Heart right ventricle (tissue), 16 donors: ENCODE data around the gene SLC6A7. TPM values are rescaled to one million over a fixed set of nuclear protein-coding genes. Genes with fewer than 3 reads are reported as not detected.

Experiments
- ATAC-seq, 8 donors: fragments of 200-7000 bp; cut with Tn5 transposase; one replicate each; pipeline ENCODE4 v1.9.1; 2020; ENCODE audit warnings: mild to moderate bottlenecking in 8 of 8, moderate library complexity in 8 of 8, moderate number of reproducible peaks in 1 of 8
- DNase-seq, 2 donors: peaks; one replicate each; pipeline ENCODE4 v3.0.0-alpha.2; 2020
- H3K27ac ChIP-seq, 10 donors: fragments of 200-600 bp; sonication (generic) in 2 of 10; one replicate each; pipeline versions ENCODE4 v1.5.0 to v1.8.0; 2020 to 2022; ENCODE audit warnings: mild to moderate bottlenecking in 3 of 10
- H3K27me3 ChIP-seq, 7 donors: fragments of 200-600 bp; one replicate each; pipeline ENCODE4 v1.8.0; 2021 to 2022; ENCODE audit warnings: mild to moderate bottlenecking in 2 of 7
- H3K36me3 ChIP-seq, 9 donors: fragments of 200-600 bp; sonication (generic) in 1 of 9; one replicate each; pipeline versions ENCODE4 v1.5.0 to v1.8.0; 2020 to 2022; ENCODE audit warnings: mild to moderate bottlenecking in 2 of 9
- H3K4me1 ChIP-seq, 9 donors: fragments of 200-600 bp; sonication (generic) in 1 of 9; one replicate each; pipeline versions ENCODE4 v1.5.0 to v1.8.0; 2020 to 2022; ENCODE audit warnings: mild to moderate bottlenecking in 4 of 9
- H3K4me3 ChIP-seq, 10 donors: fragments of 200-600 bp; sonication (generic) in 2 of 10; one replicate each; pipeline versions ENCODE4 v1.5.0 to v1.8.0; 2020 to 2022; ENCODE audit warnings: mild to moderate bottlenecking in 7 of 10, moderate library complexity in 2 of 10
- H3K9me3 ChIP-seq, 11 donors: fragments of 200-600 bp in 10 of 11; sonication (generic) in 2 of 11; one replicate each; pipeline versions ENCODE4 v1.5.0 to v1.8.0; 2013 to 2022; ENCODE audit warnings: mild to moderate bottlenecking in 2 of 11, control low read depth in 1 of 11, moderate library complexity in 1 of 11
- CTCF ChIP-seq, 9 donors: fragments of 200-600 bp; sonication (generic) in 2 of 9; IDR thresholded peaks; one replicate each; pipeline versions ENCODE4 v1.5.0 to v1.8.0; 2021 to 2022; ENCODE audit warnings: antibody characterized with exemption in 9 of 9, mild to moderate bottlenecking in 5 of 9, moderate library complexity in 1 of 9
- WGBS, 2 donors: extraction: QIAGEN DNeasy Blood & Tissue Kit; methylation state at CpG; one replicate each; pipeline ENCODE4 v1.1.7; 2013; ENCODE audit warnings: inconsistent platforms in 1 of 2; 5-methylcytosine and 5-hydroxymethylcytosine counted together
- intact Hi-C, 10 donors: fragments of 100-400 bp; cut with DNase I; formaldehyde crosslinking; loops; one replicate each; pipeline versions ENCODE4 v1.11.1 to v1.14.2; 2022
- polyA plus RNA-seq, 2 donors: library from polyadenylated mRNA; stranded (reverse); fragments of 200-250 nt; gene quantifications; one replicate each; pipeline ENCODE4 v1.2.3, GENCODE V29; 2013
- total RNA-seq, 10 donors: library from RNA; stranded (reverse); fragmentation: NEBNext Ultra II Directional in 3 of 10; extraction: Animal tissue kit (Norgen Biotek cat#: 25700) in 3 of 10; gene quantifications; one replicate each; pipeline versions ENCODE4 v1.2.1 to v1.2.4, GENCODE V29; 2021 to 2023
- donor health status: Arrhythmogenic right ventricular cardiomyopathy.
- donor health status: ischemic (EF 13 %, LVEDD 7.1; RV severe dilation, severe dysfunction).
- donor health status: healthy with polysubstance abuse.
- donor health status: DM: no; HTN: yes; CAD: no.
- donor health status: DM: no; HTN: no; CAD: no.
- donor health status: ischemic (EF 25% LVEDD 6.9; RV normal size, moderate dysfunction).
- donor health status: ischemic (EF 25% LVEDD 5.7; RV mildly dilated, moderate dysfunction).
- donor health status: healthy.
- donor health status: DM: yes; HTN: yes; CAD: no.
- donor health status: Ischemic cardiomyopathy.
- donor health status: ischemic (EF 35%, LVEDD 5.7; RV mildly dilated, moderate dysfunction).
- donor health status: nonischemic (EF 11% LVEDD 7.7; RV severe dilation, severe dysfunction).
- donor health status: DM: yes; HTN: yes; CAD: no.
- donor health status: PGD.
- donor health status: ischemic (EF 29% LVEDD 5.4; RV normal size, mild dysfunction).
- donor health status: nonischemic (EF 23%, LVEDD 6.1; RV moderate dilation, normal function).

The SLC6A7 gene
- total and polyA plus RNA-seq, 12 donors = not detected

- TF ChIP-seq CTCF (IDR thresholded peaks at IDR 0.05) = no peak
- DNase-seq = no peak
- no peak for ATAC-seq
- no peaks in the 10 kb centered on the region for H3K9me3 ChIP-seq
- no peak overlapping the region for H3K27ac ChIP-seq
- intact Hi-C loops = no loop called here
- H3K4me1 ChIP-seq = peaks cover 13 to 39% (median 23%) of the 10 kb centered on the region in 9 donors
- 90 to 96% methylated on average over 2 of the region's 2 CpGs for WGBS, 2 donors
- H3K27me3 ChIP-seq = peaks cover 0 to 14% (median 9%) of the 10 kb centered on the region in 7 donors
- H3K36me3 ChIP-seq = no peaks in the 10 kb centered on the region
- H3K4me3 ChIP-seq = no peak overlapping the region
Measured at GRCh38 chr5:150184006-150184405, 5.9 kb upstream of the SLC6A7 start.

DNA sequence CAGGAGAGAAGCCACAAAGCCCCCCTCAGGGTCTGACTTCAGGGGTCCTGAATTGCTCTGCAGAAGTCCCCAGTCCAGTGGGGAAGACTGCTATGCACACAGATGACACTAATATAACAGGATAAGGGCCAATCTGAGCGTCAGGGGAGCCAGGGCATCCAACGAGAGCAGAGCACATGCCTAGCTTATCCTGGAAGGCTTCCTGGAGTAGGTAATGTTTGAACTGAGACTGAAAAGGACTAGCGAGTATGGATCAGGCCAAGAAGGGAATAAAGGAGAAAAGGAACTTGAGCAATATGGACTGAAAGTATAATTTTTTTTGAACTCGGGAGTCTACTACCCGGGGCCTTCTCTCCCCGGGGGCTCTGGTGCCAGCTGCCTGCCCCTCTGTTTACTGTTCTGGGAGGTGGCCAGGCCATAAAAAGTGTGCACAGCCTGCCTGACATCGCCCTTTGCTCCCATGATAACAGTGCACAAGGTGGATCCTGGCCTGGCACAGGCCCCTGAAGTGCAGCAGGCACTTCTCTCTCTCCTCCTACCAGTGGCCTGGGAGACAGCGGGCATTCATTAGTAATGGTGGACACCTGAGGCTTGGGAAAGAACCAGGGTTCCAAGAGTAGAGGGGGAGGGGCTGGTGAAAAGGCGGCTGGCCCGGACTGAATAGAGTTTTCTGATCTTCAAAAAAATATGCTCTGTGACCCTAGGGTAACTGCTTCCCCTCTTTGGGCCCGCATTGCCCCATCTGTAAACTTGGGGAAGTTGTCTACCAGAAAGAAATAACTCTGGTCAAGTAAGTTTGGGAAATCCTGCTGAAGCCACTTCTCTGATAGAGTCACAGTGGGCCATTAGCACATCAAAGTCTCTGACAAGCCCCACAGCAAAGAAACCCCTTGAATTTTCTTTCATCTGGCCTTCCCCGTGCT, 4.6 kb upstream of the SLC6A7 start:
- 87 to 91% methylated on average over 12 of the region's 12 CpGs for WGBS, 2 donors
- intact Hi-C loops = no loop called here
- Histone ChIP-seq H3K9me3 (no peaks in the 10 kb centered on the region), H3K36me3 (no peaks in the 10 kb centered on the region), H3K4me3 (no peak overlapping the region), H3K27me3 (peaks cover 5 to 26% (median 22%) of the 10 kb centered on the region in 7 donors), H3K27ac (peak overlapping the region in 1 of 10 donors; percentile 59), H3K4me1 (peaks cover 10 to 42% (median 22%) of the 10 kb centered on the region in 9 donors)
- no peak for ATAC-seq
- DNase-seq = no peak
- no peak for TF ChIP-seq CTCF (IDR thresholded peaks at IDR 0.05)

- Histone ChIP-seq H3K27me3 (peaks cover 6 to 35% (median 30%) of the 10 kb centered on the region in 7 donors), H3K27ac (no peak overlapping the region), H3K4me1 (peaks cover 2 to 33% (median 15%) of the 10 kb centered on the region in 9 donors), H3K4me3 (no peak overlapping the region), H3K36me3 (no peaks in the 10 kb centered on the region), H3K9me3 (no peaks in the 10 kb centered on the region)
- no peak for TF ChIP-seq CTCF (IDR thresholded peaks at IDR 0.05)
- DNase-seq (no peak), ATAC-seq (no peak)
- intact Hi-C loops = no loop called here
- WGBS, 2 donors = 94 to 96% methylated on average over 8 of the region's 8 CpGs
Measured at GRCh38 chr5:150186137-150186536, 3.7 kb upstream of the SLC6A7 start.

DNA sequence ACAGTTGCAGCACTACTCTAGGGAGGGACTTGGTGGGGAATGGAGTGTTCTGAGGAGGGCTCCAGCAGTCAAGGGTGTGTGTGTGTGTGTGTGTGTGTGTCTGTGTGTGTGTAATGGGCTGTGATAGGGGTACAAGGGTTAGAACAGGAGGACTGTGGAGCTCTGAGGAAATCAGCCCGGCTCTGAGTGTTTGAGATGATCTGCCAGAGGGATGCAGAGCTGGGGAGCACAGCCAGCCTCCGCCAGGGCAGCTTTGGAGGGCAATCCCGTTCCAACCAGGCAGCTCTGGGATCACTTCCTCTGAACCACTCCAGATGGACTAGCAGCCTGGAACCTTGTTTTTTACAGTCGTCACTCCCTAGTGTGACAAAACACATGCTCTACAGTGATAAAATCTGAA, 3.0 kb upstream of the SLC6A7 start:
- ATAC-seq (peak in 1 of 8 donors; percentile 16), DNase-seq (no peak)
- H3K4me1 ChIP-seq = peaks cover 0 to 27% (median 7%) of the 10 kb centered on the region in 9 donors
- H3K9me3 ChIP-seq = no peaks in the 10 kb centered on the region
- peaks cover 6 to 39% (median 33%) of the 10 kb centered on the region in 7 donors for H3K27me3 ChIP-seq
- 72 to 73% methylated on average over 4 of the region's 4 CpGs for WGBS, 2 donors
- no peaks in the 10 kb centered on the region for H3K36me3 ChIP-seq
- TF ChIP-seq CTCF (IDR thresholded peaks at IDR 0.05) = no peak
- intact Hi-C loops = no loop called here
- no peak overlapping the region for H3K27ac ChIP-seq
- no peak overlapping the region for H3K4me3 ChIP-seq
